Measurements from ENCODE around the gene ADCK1. TPM values are rescaled to one million over a fixed set of nuclear protein-coding genes. Genes with fewer than 3 reads are reported as not detected.

Gene ADCK1
- polyA plus RNA-seq, 3 donors: 3.7 to 33.0 (median 5.4) TPM

DNA sequence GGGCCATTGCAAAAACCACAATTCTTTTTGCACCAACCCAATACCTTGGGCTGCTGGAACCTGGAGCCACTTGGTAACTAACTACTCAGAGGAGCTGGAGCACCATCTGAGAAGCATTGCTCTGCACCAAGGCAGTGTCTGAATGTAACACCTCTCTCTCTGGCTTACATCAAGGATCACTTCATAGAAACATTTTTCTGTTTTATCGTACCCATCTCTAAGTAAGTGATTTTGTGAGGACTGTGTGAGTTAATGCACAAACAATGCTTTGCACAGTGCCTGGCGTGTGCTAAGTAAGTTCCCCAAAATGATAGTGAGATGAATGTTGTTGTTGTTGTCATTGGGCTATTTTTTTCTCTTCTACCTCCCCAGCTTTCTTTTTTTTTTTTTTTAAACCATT, 111.4 kb downstream of the ADCK1 start:
- intact Hi-C loops (cut with micrococcal nuclease): no loop called here
- Mint-ChIP-seq H3K27ac (no peak overlapping the region), H3K27me3 (ENCODE audit: low read depth in 3 of 3) (peaks cover 0 to 2% (median 0%) of the 10 kb centered on the region in 3 donors), H3K9me3 (peaks cover 0 to 5% (median 0%) of the 10 kb centered on the region in 7 donors), H3K36me3 (peaks cover 3 to 14% of the 10 kb centered on the region in 2 donors), H3K4me3 (no peak overlapping the region), H3K4me1 (peaks cover 7% of the 10 kb centered on the region)
- no peak for DNase-seq
- Histone ChIP-seq H3K36me3 (replicated peaks in 1 of 2; ENCODE audit: control insufficient read depth in 1 of 2, insufficient read depth in 2 of 2, low read length in 2 of 2) (no peaks in the 10 kb centered on the region), H3K4me2 (replicated peaks; ENCODE audit: extremely low read depth, low read length, poor library complexity, severe bottlenecking) (no peak overlapping the region), H3K4me3 (replicated peaks in 1 of 3; ENCODE audit: low read depth in 2 of 3, low read length in 3 of 3) (no peak overlapping the region), H3K27ac (ENCODE audit: low read depth in 1 of 2, low read length in 2 of 2) (no peak overlapping the region), H2AFZ (ENCODE audit: insufficient read depth, low read depth, low read length, poor library complexity, severe bottlenecking) (no peak overlapping the region), H3K9me3 (replicated peaks in 1 of 2; ENCODE audit: control insufficient read depth in 1 of 2, insufficient read depth in 1 of 2, low read length in 2 of 2) (no peaks in the 10 kb centered on the region), H3K27me3 (ENCODE audit: control insufficient read depth in 2 of 2, insufficient read depth in 2 of 2, low read length in 2 of 2) (no peaks in the 10 kb centered on the region), H3K9ac (ENCODE audit: insufficient read depth, low read length, poor library complexity, severe bottlenecking) (no peak overlapping the region), H3K79me2 (ENCODE audit: insufficient read depth, low read length) (no peaks in the 10 kb centered on the region), H4K20me1 (ENCODE audit: insufficient read depth, low read length) (no peaks in the 10 kb centered on the region), H3K4me1 (ENCODE audit: control insufficient read depth in 1 of 2, insufficient read depth in 2 of 2, low read length in 2 of 2) (peaks cover 4 to 5% of the 10 kb centered on the region in 2 donors)
- TF ChIP-seq CTCF (IDR thresholded peaks at IDR 0.05): no peak
- WGBS (ENCODE audit: insufficient coverage): no CpG with 5 or more reads among the region's 2 CpGs

GRCh38 chr14:77912754-77913556, 113.0 kb downstream of the ADCK1 start:
- Histone ChIP-seq H3K9ac (ENCODE audit: insufficient read depth, low read length, poor library complexity, severe bottlenecking) (no peak overlapping the region), H3K4me3 (replicated peaks in 1 of 3; ENCODE audit: low read depth in 2 of 3, low read length in 3 of 3) (no peak overlapping the region), H4K20me1 (ENCODE audit: insufficient read depth, low read length) (no peaks in the 10 kb centered on the region), H3K36me3 (replicated peaks in 1 of 2; ENCODE audit: control insufficient read depth in 1 of 2, insufficient read depth in 2 of 2, low read length in 2 of 2) (no peaks in the 10 kb centered on the region), H3K9me3 (replicated peaks in 1 of 2; ENCODE audit: control insufficient read depth in 1 of 2, insufficient read depth in 1 of 2, low read length in 2 of 2) (no peaks in the 10 kb centered on the region), H3K27ac (ENCODE audit: low read depth in 1 of 2, low read length in 2 of 2) (no peak overlapping the region), H3K4me1 (ENCODE audit: control insufficient read depth in 1 of 2, insufficient read depth in 2 of 2, low read length in 2 of 2) (peaks cover 4 to 5% of the 10 kb centered on the region in 2 donors), H3K79me2 (ENCODE audit: insufficient read depth, low read length) (no peaks in the 10 kb centered on the region), H3K4me2 (replicated peaks; ENCODE audit: extremely low read depth, low read length, poor library complexity, severe bottlenecking) (no peak overlapping the region), H2AFZ (ENCODE audit: insufficient read depth, low read depth, low read length, poor library complexity, severe bottlenecking) (no peak overlapping the region), H3K27me3 (ENCODE audit: control insufficient read depth in 2 of 2, insufficient read depth in 2 of 2, low read length in 2 of 2) (no peaks in the 10 kb centered on the region)
- H3K27me3 Mint-ChIP-seq (ENCODE audit: low read depth in 3 of 3): peaks cover 0 to 2% (median 0%) of the 10 kb centered on the region in 3 donors
- no peak overlapping the region for H3K4me3 Mint-ChIP-seq
- no peak overlapping the region for H3K27ac Mint-ChIP-seq
- H3K9me3 Mint-ChIP-seq: no peaks in the 10 kb centered on the region
- 87% methylated on average over 7 of the region's 10 CpGs for WGBS (ENCODE audit: insufficient coverage)
- H3K4me1 Mint-ChIP-seq: peaks cover 8% of the 10 kb centered on the region
- intact Hi-C loops (cut with micrococcal nuclease): no loop called here
- TF ChIP-seq CTCF (IDR thresholded peaks at IDR 0.05): no peak
- peaks cover 3 to 14% of the 10 kb centered on the region in 2 donors for H3K36me3 Mint-ChIP-seq
- DNase-seq: no peak
